B cell (primary cell): ENCODE results near the gene TP53AIP1.

ENCODE experiments used
- EZH2 ChIP-seq: IDR thresholded peaks from 2 replicates; pipeline ENCODE4 v1.6.1; 2012; ENCODE audit warnings: borderline replicate concordance, low read depth, mild to moderate bottlenecking, moderate library complexity, low read length; ENCODE audit not compliant: insufficient read depth, poor library complexity, severe bottlenecking
- TF ChIP-seq, protein P1 (sequence below): fragments of 200-600 bp; IDR thresholded peaks from one replicate; pipeline ENCODE4 v1.8.0; 2022; ENCODE audit warnings: antibody characterized with exemption, mild to moderate bottlenecking

DNA sequence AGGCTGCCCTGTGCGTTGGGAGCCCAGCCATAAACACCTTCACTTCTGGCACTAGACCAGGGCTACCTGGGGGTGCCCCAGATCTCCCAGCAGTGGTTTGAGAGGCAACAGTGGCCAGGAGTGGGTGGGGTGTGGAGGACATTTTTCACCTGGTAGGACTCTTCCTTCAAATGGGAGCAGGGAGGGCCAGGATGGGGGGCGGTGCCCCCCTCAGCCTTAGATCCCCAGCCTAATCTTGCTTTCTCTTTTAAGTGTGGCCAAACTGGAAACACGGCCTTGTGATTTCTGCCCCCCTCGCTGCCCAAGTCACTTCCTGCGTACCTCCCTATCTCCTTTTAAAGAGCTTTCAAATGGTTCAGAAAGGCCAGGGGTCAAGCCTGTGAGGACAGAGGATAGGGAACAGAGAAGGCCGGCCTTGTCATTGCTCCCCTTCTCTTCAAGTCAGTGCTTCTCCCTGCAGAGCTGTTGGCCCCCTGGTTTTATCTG lies 50.7 kb downstream of the TP53AIP1 start:
- TF ChIP-seq, protein P1, sequence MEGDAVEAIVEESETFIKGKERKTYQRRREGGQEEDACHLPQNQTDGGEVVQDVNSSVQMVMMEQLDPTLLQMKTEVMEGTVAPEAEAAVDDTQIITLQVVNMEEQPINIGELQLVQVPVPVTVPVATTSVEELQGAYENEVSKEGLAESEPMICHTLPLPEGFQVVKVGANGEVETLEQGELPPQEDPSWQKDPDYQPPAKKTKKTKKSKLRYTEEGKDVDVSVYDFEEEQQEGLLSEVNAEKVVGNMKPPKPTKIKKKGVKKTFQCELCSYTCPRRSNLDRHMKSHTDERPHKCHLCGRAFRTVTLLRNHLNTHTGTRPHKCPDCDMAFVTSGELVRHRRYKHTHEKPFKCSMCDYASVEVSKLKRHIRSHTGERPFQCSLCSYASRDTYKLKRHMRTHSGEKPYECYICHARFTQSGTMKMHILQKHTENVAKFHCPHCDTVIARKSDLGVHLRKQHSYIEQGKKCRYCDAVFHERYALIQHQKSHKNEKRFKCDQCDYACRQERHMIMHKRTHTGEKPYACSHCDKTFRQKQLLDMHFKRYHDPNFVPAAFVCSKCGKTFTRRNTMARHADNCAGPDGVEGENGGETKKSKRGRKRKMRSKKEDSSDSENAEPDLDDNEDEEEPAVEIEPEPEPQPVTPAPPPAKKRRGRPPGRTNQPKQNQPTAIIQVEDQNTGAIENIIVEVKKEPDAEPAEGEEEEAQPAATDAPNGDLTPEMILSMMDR: no peak
- TF ChIP-seq EZH2: no peak
